ENCODE results near the gene LBH. TPM values are rescaled to one million over a fixed set of nuclear protein-coding genes. Genes with fewer than 3 reads are reported as not detected.

The LBH gene
- total RNA-seq, 4 donors from 2014 or later = 7.0 to 37.8 (median 16.3) TPM

DNA sequence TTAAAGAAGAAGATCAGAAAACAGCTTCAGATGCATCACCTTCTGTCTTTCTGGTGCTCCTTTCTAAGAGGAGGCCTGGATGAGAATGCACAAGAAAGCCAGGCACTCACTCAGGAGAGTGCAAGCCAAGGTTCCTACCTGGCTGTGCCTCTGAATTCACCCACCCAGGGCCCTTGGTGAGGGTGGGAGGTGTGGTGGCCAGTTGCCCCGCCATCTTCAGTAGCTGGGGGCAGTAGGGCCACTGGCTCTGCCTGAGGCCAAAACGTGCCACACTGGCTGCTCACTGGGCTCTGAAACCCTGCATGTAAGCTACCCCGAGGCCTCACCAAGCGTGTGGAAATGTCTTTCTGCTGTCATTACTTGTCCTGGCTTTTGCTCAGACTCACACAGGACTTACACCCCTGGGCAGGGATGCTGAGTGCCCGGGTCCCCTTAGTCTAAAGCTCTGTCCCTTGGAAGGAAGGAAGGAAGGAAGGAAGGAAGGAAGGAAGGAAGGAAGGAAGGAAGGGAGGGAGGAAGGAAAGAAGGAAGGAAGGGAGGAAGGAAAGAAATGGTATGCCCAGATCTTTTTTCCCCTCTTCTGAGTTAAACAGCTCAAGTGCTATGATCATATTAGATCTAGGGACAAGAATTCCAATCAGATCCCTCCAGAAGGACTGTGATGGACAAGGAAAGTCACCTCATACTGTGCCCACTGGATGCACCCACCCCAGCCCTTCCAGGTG, 8.5 kb upstream of the LBH start:
- H3K9me3 ChIP-seq = no peaks in the 10 kb centered on the region
- H3K27ac ChIP-seq = no peak overlapping the region
- in situ Hi-C loops (cut with MboI; ENCODE audit: low pct_ligation_motif_present in 1 of 4, low pct_unique_long_range_greater_than_20kb in 1 of 4, low sequenced_read_pairs in 3 of 4) = loop anchor here in 1 of 4 donors (25.0 kb wide), 1 partner anchor 940 kb away; no protein-coding TSS in a partner anchor
- H3K27me3 ChIP-seq = peaks cover 11% of the 10 kb centered on the region
- 92% methylated on average over 5 of the region's 5 CpGs; no CpG with 5 or more reads in 1 of the 2 donors for WGBS, 2 donors (ENCODE audit: low coverage in 1 of 2)
- no peak overlapping the region for H3K4me3 ChIP-seq
- no peak for DNase-seq
- H3K4me1 ChIP-seq = peaks cover 15 to 39% (median 20%) of the 10 kb centered on the region in 4 donors
- intact Hi-C loops (cut with DNase I; ENCODE audit: low total_unique reads) = no loop called here
- TF ChIP-seq POLR2A (IDR thresholded peaks at IDR 0.05) (no peak), EP300 (IDR thresholded peaks at IDR 0.05; ENCODE audit: low read depth) (no peak), POLR2AphosphoS5 (IDR thresholded peaks at IDR 0.05) (no peak)
- TF ChIP-seq, protein P1, sequence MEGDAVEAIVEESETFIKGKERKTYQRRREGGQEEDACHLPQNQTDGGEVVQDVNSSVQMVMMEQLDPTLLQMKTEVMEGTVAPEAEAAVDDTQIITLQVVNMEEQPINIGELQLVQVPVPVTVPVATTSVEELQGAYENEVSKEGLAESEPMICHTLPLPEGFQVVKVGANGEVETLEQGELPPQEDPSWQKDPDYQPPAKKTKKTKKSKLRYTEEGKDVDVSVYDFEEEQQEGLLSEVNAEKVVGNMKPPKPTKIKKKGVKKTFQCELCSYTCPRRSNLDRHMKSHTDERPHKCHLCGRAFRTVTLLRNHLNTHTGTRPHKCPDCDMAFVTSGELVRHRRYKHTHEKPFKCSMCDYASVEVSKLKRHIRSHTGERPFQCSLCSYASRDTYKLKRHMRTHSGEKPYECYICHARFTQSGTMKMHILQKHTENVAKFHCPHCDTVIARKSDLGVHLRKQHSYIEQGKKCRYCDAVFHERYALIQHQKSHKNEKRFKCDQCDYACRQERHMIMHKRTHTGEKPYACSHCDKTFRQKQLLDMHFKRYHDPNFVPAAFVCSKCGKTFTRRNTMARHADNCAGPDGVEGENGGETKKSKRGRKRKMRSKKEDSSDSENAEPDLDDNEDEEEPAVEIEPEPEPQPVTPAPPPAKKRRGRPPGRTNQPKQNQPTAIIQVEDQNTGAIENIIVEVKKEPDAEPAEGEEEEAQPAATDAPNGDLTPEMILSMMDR (IDR thresholded peaks at IDR 0.05) = no peak
- H3K36me3 ChIP-seq = no peaks in the 10 kb centered on the region

DNA sequence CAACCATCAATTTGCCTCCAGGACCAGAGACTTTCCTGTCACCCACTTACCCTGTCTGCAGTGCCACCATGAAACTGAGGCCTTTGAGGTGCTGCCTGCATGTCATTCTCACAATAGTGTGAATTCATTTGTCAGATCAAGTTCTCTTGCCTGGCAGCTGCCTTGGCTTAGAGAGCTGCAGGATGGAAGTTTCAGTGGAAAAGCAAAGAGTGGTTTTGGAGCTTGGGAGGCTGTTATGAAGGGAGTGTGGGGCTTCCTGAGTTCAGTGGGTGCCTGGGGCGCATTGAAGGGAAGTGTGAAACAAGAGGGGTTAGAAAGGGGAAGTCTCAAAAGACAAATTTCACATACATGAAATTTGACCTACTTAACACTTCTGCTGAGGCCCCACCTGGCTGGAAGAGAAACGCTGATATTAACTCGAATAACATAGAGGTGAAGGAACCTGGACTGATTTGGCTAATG, 7.9 kb upstream of the LBH start:
- Histone ChIP-seq H3K4me3 (no peak overlapping the region), H3K27me3 (peaks cover 11% of the 10 kb centered on the region), H3K27ac (peak overlapping the region in 3 of 4 donors; percentile 19 to 75 (median 39)), H3K36me3 (no peaks in the 10 kb centered on the region), H3K4me1 (peaks cover 12 to 34% (median 20%) of the 10 kb centered on the region in 4 donors), H3K9me3 (no peaks in the 10 kb centered on the region)
- DNase-seq = peak; percentile 20
- WGBS, 2 donors (ENCODE audit: low coverage in 1 of 2) = 71 to 72% methylated on average over 3 of the region's 3 CpGs
- in situ Hi-C loops (cut with MboI; ENCODE audit: low pct_ligation_motif_present in 1 of 4, low pct_unique_long_range_greater_than_20kb in 1 of 4, low sequenced_read_pairs in 3 of 4) = loop anchor here in 1 of 4 donors (25.0 kb wide), 1 partner anchor 939 kb away; no protein-coding TSS in a partner anchor
- intact Hi-C loops (cut with DNase I; ENCODE audit: low total_unique reads) = no loop called here
- TF ChIP-seq EP300 (IDR thresholded peaks at IDR 0.05; ENCODE audit: low read depth) (no peak), POLR2AphosphoS5 (IDR thresholded peaks at IDR 0.05) (no peak), POLR2A (IDR thresholded peaks at IDR 0.05) (no peak)
- TF ChIP-seq, protein P1 (IDR thresholded peaks at IDR 0.05) = no peak

DNA sequence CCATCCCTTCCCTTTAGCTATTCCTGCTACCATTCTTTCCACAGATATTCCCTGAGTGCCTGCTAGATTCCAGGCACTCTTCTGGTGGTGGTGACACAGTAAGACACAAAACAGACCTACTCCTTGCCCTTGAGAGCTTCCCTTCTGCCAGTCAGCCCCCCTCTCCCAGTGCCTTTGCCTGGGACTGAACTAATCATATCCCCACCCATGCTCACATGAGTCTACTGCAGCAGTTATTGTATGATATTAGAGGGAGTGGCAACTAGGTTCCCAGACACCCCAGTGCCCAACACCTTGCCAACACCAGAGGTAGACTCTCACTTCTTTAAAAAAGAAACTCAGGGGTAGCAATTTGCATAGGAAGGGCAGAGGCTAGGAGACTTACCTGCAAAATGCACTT, 7.2 kb upstream of the LBH start:
- peak; percentile 20 for DNase-seq
- Histone ChIP-seq H3K9me3 (no peaks in the 10 kb centered on the region), H3K4me3 (no peak overlapping the region), H3K27ac (peak overlapping the region; percentile 39 to 80 (median 59)), H3K36me3 (no peaks in the 10 kb centered on the region), H3K4me1 (peaks cover 12 to 31% (median 20%) of the 10 kb centered on the region in 4 donors), H3K27me3 (peaks cover 11% of the 10 kb centered on the region)
- intact Hi-C loops (cut with DNase I; ENCODE audit: low total_unique reads) (no loop called here), in situ Hi-C loops (cut with MboI; ENCODE audit: low pct_ligation_motif_present in 1 of 4, low pct_unique_long_range_greater_than_20kb in 1 of 4, low sequenced_read_pairs in 3 of 4) (loop anchor here in 1 of 4 donors (25.0 kb wide), 1 partner anchor 938 kb away; no protein-coding TSS in a partner anchor)
- TF ChIP-seq EP300 (IDR thresholded peaks at IDR 0.05; ENCODE audit: low read depth) (no peak), POLR2AphosphoS5 (IDR thresholded peaks at IDR 0.05) (peak in 1 of 3 donors; percentile 51), POLR2A (IDR thresholded peaks at IDR 0.05) (no peak)
- TF ChIP-seq, protein P1 (IDR thresholded peaks at IDR 0.05) = no peak

DNA sequence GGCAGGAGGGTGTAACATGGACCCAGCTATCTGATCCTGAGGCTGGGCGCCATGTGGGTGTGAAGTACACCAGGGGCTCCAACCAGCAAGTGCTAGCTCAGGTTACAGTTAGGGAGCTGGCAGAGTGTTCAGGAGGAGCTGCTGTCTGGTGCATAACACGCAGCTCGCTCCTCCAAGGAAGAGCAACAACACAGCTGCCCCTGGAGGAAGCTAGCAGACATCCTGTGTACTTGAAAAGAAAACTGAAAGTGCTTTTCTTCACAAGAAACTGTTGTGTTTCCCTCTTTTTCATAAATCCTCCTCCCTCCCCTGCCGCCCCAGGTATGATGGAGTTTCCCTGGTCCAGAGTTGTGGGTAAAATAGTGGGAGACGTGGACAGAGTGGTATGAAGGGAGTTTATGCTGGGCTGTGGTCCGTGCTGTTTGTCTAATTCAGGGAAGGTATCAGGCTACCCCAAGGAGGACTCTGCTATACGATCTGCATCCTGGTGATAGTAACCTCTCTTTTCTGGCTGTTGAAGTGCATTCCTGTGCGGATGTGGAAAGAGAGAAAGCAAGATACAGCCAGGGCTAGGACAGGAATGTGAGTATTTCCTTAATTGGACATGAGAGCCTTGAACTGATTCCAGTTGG, 6.1 kb upstream of the LBH start:
- TF ChIP-seq EP300 (IDR thresholded peaks at IDR 0.05; ENCODE audit: low read depth) = no peak
- TF ChIP-seq POLR2A (IDR thresholded peaks at IDR 0.05) = peak; percentile 28
- peak; percentile 10 to 36 (median 23) for TF ChIP-seq POLR2AphosphoS5 (IDR thresholded peaks at IDR 0.05)
- TF ChIP-seq, protein P1 (IDR thresholded peaks at IDR 0.05) = no peak
- H3K4me3 ChIP-seq = peak overlapping the region in 3 of 4 donors; percentile 2 to 29 (median 18)
- DNase-seq = peak; percentile 52
- peaks cover 3% of the 10 kb centered on the region for H3K27me3 ChIP-seq
- no peaks in the 10 kb centered on the region for H3K36me3 ChIP-seq
- in situ Hi-C loops (cut with MboI; ENCODE audit: low pct_ligation_motif_present in 1 of 4, low pct_unique_long_range_greater_than_20kb in 1 of 4, low sequenced_read_pairs in 3 of 4) = loop anchor here in 2 of 4 donors (25.0 kb wide), 2 partner anchors 187 to 212 kb away; partner anchors contain the start of gene LCLAT1 (in 1 of the 2)
- H3K27ac ChIP-seq = peak overlapping the region; percentile 67 to 80 (median 77)
- peaks cover 12 to 31% (median 20%) of the 10 kb centered on the region in 4 donors for H3K4me1 ChIP-seq
- intact Hi-C loops (cut with DNase I; ENCODE audit: low total_unique reads) = no loop called here
- 6 to 7% methylated on average over 2 to 8 of the region's 8 CpGs for WGBS, 2 donors (ENCODE audit: low coverage in 1 of 2)
- no peaks in the 10 kb centered on the region for H3K9me3 ChIP-seq
